Fibroblast of lung (primary cell): Measurements from ENCODE around the gene REEP1. TPM values are rescaled to one million over a fixed set of nuclear protein-coding genes. Genes with fewer than 3 reads are reported as not detected.

Source experiments
- DNase-seq, 2 donors: peaks; one replicate each; pipeline versions ENCODE4 v3.0.0 to v3.0.0-alpha.2; 2010; ENCODE audit warnings: low read depth in 2 of 2
- H2AFZ ChIP-seq: 2 replicates; pipeline ENCODE4 v1.5.1; 2012; ENCODE audit warnings: low read length, control low read depth, inconsistent platforms
- H3K27ac ChIP-seq: 2 replicates; pipeline ENCODE4 v1.5.1; 2011; ENCODE audit warnings: low read length, control low read depth; ENCODE audit not compliant: insufficient read depth
- H3K27me3 ChIP-seq: 2 replicates; pipeline ENCODE4 v1.5.1; 2011; ENCODE audit warnings: mild to moderate bottlenecking, low read length; ENCODE audit not compliant: control insufficient read depth, insufficient read depth
- H3K36me3 ChIP-seq: 2 replicates; pipeline ENCODE4 v1.5.1; 2011; ENCODE audit warnings: low read length; ENCODE audit not compliant: control insufficient read depth, insufficient read depth
- H3K4me1 ChIP-seq: 2 replicates; pipeline ENCODE4 v1.5.1; 2011; ENCODE audit warnings: low read length; ENCODE audit not compliant: control insufficient read depth, insufficient read depth; ENCODE audit errors: extremely low read depth
- H3K4me2 ChIP-seq: 2 replicates; pipeline ENCODE4 v1.5.1; 2011; ENCODE audit warnings: low read length, control low read depth; ENCODE audit not compliant: insufficient read depth; ENCODE audit errors: extremely low read depth
- H3K4me3 ChIP-seq, 4 experiments: fragments of 200-600 bp in 1 of 4; sonication (generic) in 1 of 4; replicated peaks in 1 of 4; 2 replicates each; pipeline ENCODE4 v1.5.1; 2011 to 2016; ENCODE audit warnings: low read length in 4 of 4, low read depth in 3 of 4, mild to moderate bottlenecking in 3 of 4, control low read depth in 2 of 4, inconsistent platforms in 1 of 4, mixed read lengths in 1 of 4; ENCODE audit not compliant: insufficient read depth in 1 of 4; ENCODE audit errors: control extremely low read depth in 1 of 4
- H3K79me2 ChIP-seq: 2 replicates; pipeline ENCODE4 v1.5.1; 2012; ENCODE audit warnings: mild to moderate bottlenecking, low read length, inconsistent platforms; ENCODE audit not compliant: control insufficient read depth, insufficient read depth
- H3K9ac ChIP-seq: 2 replicates; pipeline ENCODE4 v1.5.1; 2011; ENCODE audit warnings: mild to moderate bottlenecking, low read length, control low read depth; ENCODE audit not compliant: insufficient read depth
- H3K9me3 ChIP-seq: 2 replicates; pipeline ENCODE4 v1.5.1; 2012; ENCODE audit warnings: low read depth, low read length; ENCODE audit not compliant: control insufficient read depth, insufficient read depth
- H4K20me1 ChIP-seq: 2 replicates; pipeline ENCODE4 v1.5.1; 2011; ENCODE audit warnings: low read length; ENCODE audit not compliant: control insufficient read depth, insufficient read depth; ENCODE audit errors: extremely low read depth
- EZH2 ChIP-seq: IDR thresholded peaks from 2 replicates; pipeline ENCODE4 v1.5.1; 2012; ENCODE audit warnings: low read length, control low read depth, mild to moderate bottlenecking; ENCODE audit errors: missing control alignments
- polyA plus RNA-seq, 2 donors: library from polyadenylated mRNA; depleted of rRNA in 1 of 2; stranded (reverse) in 1 of 2; unstranded in 1 of 2; fragments of >200 nt; gene quantifications; 2 replicates each; pipeline ENCODE4 v1.2.1, GENCODE V29; 2011 to 2012; ENCODE audit warnings: missing spikeins in 1 of 2
- total RNA-seq: library from RNA; depleted of rRNA; stranded (reverse); fragments of >200 nt; gene quantifications from 2 replicates; pipeline ENCODE4 v1.2.1, GENCODE V29; 2014
- TF ChIP-seq, protein P1 (sequence below), 2 donors: IDR thresholded peaks in 1 of 2; conservative IDR thresholded peaks in 1 of 2; 1 replicate in 1 of 2; 2 replicates in 1 of 2; pipeline ENCODE4 v1.5.1; 2011 to 2012; ENCODE audit warnings: low read length in 2 of 2, control low read depth in 1 of 2, inconsistent platforms in 1 of 2, low read depth in 1 of 2, mild to moderate bottlenecking in 1 of 2

Gene REEP1
- total and polyA plus RNA-seq, 2 donors (not counting 1 experiment from before 2014, with no cell fraction given): 0.02 TPM; not detected in 1

DNA sequence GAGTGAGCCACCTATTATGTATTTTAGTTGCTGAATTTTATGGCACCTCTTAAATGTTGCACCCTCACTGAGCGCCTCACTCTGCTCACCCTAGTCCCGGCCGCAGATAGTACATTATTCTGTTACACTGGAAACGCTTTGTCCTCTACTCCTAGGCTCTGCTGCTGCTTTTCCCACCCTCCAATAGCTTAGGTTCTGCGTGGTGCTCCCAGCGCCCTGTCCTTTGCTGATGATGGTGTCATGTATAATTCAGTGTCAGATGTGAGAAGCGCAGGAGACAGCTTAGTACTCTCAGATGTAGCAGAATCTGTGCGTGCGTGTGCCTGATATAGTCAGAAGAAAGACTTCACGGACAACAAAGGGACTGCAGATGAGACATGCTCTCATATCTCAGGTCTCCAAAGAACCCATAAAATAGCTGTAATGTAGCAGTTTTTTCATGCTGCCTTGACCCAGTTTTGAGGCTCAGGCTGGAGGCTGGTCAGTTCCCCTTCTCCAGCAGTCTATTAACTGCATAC lies 1.4 kb upstream of the REEP1 start:
- H3K9me3 ChIP-seq: no peaks in the 10 kb centered on the region
- no peak overlapping the region for H3K27ac ChIP-seq
- no peaks in the 10 kb centered on the region for H3K79me2 ChIP-seq
- no peak overlapping the region for H3K4me3 ChIP-seq
- H3K4me1 ChIP-seq: no peaks in the 10 kb centered on the region
- H3K27me3 ChIP-seq: peaks cover 30% of the 10 kb centered on the region
- DNase-seq: no peak
- no peaks in the 10 kb centered on the region for H3K36me3 ChIP-seq
- no peak overlapping the region for H3K4me2 ChIP-seq
- no peak overlapping the region for H2AFZ ChIP-seq
- no peak for TF ChIP-seq EZH2
- TF ChIP-seq, protein P1, sequence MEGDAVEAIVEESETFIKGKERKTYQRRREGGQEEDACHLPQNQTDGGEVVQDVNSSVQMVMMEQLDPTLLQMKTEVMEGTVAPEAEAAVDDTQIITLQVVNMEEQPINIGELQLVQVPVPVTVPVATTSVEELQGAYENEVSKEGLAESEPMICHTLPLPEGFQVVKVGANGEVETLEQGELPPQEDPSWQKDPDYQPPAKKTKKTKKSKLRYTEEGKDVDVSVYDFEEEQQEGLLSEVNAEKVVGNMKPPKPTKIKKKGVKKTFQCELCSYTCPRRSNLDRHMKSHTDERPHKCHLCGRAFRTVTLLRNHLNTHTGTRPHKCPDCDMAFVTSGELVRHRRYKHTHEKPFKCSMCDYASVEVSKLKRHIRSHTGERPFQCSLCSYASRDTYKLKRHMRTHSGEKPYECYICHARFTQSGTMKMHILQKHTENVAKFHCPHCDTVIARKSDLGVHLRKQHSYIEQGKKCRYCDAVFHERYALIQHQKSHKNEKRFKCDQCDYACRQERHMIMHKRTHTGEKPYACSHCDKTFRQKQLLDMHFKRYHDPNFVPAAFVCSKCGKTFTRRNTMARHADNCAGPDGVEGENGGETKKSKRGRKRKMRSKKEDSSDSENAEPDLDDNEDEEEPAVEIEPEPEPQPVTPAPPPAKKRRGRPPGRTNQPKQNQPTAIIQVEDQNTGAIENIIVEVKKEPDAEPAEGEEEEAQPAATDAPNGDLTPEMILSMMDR (conservative IDR thresholded peaks at IDR 0.05 in 1 of 2, IDR thresholded peaks at IDR 0.05 in 1 of 2; ENCODE audit: low read depth in 1 of 2, low read length in 2 of 2): no peak
- H3K9ac ChIP-seq: no peak overlapping the region
- no peaks in the 10 kb centered on the region for H4K20me1 ChIP-seq

DNA sequence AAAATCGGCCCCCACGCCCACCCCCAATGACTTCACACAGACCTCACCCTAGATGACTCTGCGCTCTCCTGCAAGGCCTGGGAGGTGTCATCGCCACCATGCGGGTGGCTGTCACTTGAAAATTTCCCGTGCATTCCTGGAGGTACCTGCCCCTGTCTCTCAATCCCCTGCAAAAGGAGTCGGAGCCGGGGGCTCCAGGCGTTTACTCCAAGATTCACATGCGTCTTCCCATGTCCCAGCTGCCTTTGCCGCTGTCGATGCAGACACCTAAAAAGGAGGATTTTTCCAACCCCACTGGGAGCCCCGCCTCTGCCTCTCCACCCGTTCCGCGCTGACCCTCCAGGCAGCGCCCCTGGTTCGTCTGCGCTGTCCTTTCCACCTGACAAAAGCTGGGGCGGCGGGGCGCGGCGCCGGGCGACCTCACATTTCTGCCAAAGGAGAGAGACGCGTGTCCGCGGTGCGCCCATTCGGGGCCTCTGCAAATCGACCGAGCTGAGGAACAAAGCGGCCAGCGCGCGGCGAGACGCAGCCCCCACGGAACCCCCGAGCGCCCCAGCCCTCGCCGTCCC lies 667 bp downstream of the REEP1 start:
- H3K4me1 ChIP-seq: no peaks in the 10 kb centered on the region
- no peak overlapping the region for H3K4me2 ChIP-seq
- H3K27me3 ChIP-seq: peaks cover 34% of the 10 kb centered on the region
- no peaks in the 10 kb centered on the region for H4K20me1 ChIP-seq
- H3K9ac ChIP-seq: no peak overlapping the region
- no peak overlapping the region for H2AFZ ChIP-seq
- no peak overlapping the region for H3K4me3 ChIP-seq
- no peaks in the 10 kb centered on the region for H3K79me2 ChIP-seq
- H3K36me3 ChIP-seq: no peaks in the 10 kb centered on the region
- no peak overlapping the region for H3K27ac ChIP-seq
- DNase-seq: no peak
- TF ChIP-seq, protein P1 (conservative IDR thresholded peaks at IDR 0.05 in 1 of 2, IDR thresholded peaks at IDR 0.05 in 1 of 2; ENCODE audit: low read depth in 1 of 2, low read length in 2 of 2): no peak
- no peak for TF ChIP-seq EZH2
- no peaks in the 10 kb centered on the region for H3K9me3 ChIP-seq

DNA sequence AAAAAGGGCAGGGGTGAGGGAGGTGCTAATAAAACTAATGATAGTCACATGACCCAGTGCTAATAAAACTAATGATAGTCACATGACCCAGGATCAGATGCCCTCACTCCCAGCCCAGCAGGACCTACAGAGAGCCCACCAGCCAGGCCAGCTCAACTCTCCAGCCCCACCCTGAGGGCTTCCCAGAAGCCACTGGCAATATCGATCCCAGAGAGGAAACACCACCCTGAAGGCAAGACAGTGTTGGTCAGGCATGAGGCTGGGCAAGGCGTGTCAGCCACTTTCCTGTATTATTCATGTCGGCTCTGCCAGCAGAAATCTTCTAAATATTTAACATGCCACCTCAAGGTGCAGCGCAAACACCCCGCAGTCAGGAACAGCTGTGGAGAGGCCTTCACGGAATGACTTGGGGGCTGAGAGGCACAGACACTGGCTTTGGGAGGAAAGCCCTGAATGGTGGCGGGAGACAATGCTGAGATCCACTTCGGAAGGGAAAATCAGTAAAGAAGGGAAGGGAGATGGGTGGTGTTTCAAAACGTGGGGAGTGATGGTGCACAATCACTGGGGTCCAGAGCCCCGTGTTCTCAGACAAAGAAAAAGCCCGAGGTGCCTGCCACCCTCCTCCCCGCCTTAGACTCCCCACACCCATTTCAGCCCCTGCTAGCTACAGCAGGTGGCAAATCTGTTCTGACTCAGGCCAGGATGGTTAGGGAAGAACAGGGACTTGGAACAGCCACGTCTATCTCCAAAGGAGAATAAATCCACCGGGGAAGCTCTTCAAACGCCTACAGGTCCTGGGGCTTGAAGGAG lies 1.4 kb downstream of the REEP1 start:
- Histone ChIP-seq H3K79me2 (no peaks in the 10 kb centered on the region), H3K9ac (no peak overlapping the region), H3K27ac (no peak overlapping the region), H3K9me3 (no peaks in the 10 kb centered on the region), H3K4me2 (no peak overlapping the region), H3K36me3 (no peaks in the 10 kb centered on the region), H2AFZ (no peak overlapping the region), H3K4me3 (no peak overlapping the region), H3K27me3 (peaks cover 34% of the 10 kb centered on the region), H3K4me1 (no peaks in the 10 kb centered on the region), H4K20me1 (no peaks in the 10 kb centered on the region)
- no peak for DNase-seq
- TF ChIP-seq, protein P1 (conservative IDR thresholded peaks at IDR 0.05 in 1 of 2, IDR thresholded peaks at IDR 0.05 in 1 of 2; ENCODE audit: low read depth in 1 of 2, low read length in 2 of 2): no peak
- TF ChIP-seq EZH2: peak; percentile 19
